Measurements from ENCODE around the gene IGFN1.

- TF ChIP-seq NRF1 (conservative IDR thresholded peaks at IDR 0.05; ENCODE audit: low read depth, low read length) (no peak), CTCF (IDR thresholded peaks at IDR 0.05 in 2 of 3, conservative IDR thresholded peaks at IDR 0.05 in 1 of 3; ENCODE audit: control insufficient read depth in 2 of 3, extremely low read depth in 1 of 3, insufficient read depth in 1 of 3, low read depth in 3 of 3, low read length in 3 of 3) (no peak)
Observed at GRCh38 chr1:201240171-201240570, 49.5 kb downstream of the IGFN1 start.

Data from GM12878 (cell line).